Heart left ventricle (tissue), 13 donors: Measurements from ENCODE around the gene CEP131.

ENCODE experiments used
- POLR2A ChIP-seq, 2 donors: fragments of 450-650 bp; IDR thresholded peaks; one replicate each; pipeline ENCODE4 v1.6.1; 2017; ENCODE audit warnings: antibody characterized with exemption in 2 of 2, mild to moderate bottlenecking in 2 of 2, moderate library complexity in 2 of 2
- TF ChIP-seq, protein P1 (sequence below), 12 donors: fragments of 200-600 bp; sonication (generic) in 4 of 12; IDR thresholded peaks; one replicate each; pipeline versions ENCODE4 v1.5.0 to v1.8.0; 2018 to 2022; ENCODE audit warnings: antibody characterized with exemption in 12 of 12, mild to moderate bottlenecking in 5 of 12
- donor health status: ischemic (EF 13 %, LVEDD 7.1; RV severe dilation, severe dysfunction).
- donor health status: DM: no; HTN: yes; CAD: no.
- donor health status: DM: no; HTN: no; CAD: no.
- donor health status: ischemic (EF 25% LVEDD 6.9; RV normal size, moderate dysfunction).
- donor health status: ischemic (EF 25% LVEDD 5.7; RV mildly dilated, moderate dysfunction).
- donor health status: ischemic (EF 35%, LVEDD 5.7; RV mildly dilated, moderate dysfunction).
- donor health status: nonischemic (EF 11% LVEDD 7.7; RV severe dilation, severe dysfunction).
- donor health status: DM: yes; HTN: yes; CAD: no.
- donor health status: PGD.
- donor health status: ischemic (EF 29% LVEDD 5.4; RV normal size, mild dysfunction).
- donor health status: nonischemic (EF 23%, LVEDD 6.1; RV moderate dilation, normal function).

DNA sequence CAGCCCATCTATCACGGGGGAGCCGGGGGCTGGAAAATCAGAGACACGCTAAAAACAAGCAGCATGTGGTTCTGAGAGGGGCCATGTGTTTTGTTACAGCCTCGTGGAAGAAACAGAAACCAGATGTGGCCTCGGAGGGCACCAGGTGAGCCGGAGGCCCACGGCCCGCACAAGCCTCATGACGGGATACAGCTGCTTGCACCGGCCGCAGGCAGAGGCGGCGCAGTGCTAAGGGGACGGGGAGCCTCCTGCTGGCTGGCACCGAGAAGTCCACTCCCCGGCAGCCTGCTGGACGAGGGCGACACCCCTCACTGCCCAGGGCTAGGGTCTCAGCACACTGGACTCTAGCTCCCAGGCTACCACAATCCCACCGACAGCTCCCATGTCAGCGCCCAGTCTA, 35.5 kb upstream of the CEP131 start:
- TF ChIP-seq, protein P1, sequence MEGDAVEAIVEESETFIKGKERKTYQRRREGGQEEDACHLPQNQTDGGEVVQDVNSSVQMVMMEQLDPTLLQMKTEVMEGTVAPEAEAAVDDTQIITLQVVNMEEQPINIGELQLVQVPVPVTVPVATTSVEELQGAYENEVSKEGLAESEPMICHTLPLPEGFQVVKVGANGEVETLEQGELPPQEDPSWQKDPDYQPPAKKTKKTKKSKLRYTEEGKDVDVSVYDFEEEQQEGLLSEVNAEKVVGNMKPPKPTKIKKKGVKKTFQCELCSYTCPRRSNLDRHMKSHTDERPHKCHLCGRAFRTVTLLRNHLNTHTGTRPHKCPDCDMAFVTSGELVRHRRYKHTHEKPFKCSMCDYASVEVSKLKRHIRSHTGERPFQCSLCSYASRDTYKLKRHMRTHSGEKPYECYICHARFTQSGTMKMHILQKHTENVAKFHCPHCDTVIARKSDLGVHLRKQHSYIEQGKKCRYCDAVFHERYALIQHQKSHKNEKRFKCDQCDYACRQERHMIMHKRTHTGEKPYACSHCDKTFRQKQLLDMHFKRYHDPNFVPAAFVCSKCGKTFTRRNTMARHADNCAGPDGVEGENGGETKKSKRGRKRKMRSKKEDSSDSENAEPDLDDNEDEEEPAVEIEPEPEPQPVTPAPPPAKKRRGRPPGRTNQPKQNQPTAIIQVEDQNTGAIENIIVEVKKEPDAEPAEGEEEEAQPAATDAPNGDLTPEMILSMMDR (IDR thresholded peaks at IDR 0.05) = no peak
- no peak for TF ChIP-seq POLR2A (IDR thresholded peaks at IDR 0.05)
